Endothelial cell of hepatic sinusoid (primary cell): ENCODE measurements around the gene CLEC2L.

Experiments
- in situ Hi-C: cut with HindIII; loops from 2 replicates; pipeline ENCODE4 v1.10.0; 2017; ENCODE audit warnings: low sequenced_read_pairs

The CLEC2L gene

DNA sequence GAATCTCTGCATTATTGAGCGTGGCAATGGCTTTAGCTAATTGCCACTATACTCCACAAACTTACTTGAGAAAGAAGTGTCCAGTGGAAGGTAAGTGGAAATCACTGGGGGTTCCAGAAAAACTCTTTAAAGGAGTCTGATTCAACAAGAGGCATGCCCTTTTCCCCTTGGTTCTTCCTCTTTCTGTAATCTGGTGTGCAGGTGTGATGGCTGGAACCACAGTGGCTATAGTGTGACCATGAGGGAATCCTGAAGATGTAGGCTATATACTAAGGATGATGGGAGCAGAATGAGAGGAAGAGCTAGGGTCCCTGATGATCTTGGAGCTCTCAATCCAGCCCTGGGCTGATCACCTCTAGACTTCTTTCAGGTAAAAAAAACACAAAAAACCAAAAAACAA lies 2.0 kb upstream of the CLEC2L start:
- in situ Hi-C loops, result no loop called here

DNA sequence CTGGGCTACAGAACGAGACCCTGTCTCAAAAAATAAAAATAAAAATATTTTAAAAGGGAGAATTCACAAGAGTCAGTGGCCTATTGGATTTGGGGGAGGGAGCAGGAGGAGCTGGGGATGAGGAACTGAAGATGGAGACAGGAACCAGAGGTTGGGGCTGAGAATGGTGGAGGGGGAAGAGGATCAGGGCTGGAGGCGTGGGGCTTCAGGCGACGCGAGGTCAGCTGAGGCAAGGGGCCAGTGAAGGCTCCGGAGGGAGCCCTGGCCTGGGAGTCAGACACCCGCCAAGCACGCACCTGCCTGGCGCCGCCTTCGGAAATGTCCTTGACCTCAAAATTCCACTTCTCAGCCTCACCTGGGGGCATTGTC lies 671 bp upstream of the CLEC2L start:
- in situ Hi-C loops, result no loop called here

DNA sequence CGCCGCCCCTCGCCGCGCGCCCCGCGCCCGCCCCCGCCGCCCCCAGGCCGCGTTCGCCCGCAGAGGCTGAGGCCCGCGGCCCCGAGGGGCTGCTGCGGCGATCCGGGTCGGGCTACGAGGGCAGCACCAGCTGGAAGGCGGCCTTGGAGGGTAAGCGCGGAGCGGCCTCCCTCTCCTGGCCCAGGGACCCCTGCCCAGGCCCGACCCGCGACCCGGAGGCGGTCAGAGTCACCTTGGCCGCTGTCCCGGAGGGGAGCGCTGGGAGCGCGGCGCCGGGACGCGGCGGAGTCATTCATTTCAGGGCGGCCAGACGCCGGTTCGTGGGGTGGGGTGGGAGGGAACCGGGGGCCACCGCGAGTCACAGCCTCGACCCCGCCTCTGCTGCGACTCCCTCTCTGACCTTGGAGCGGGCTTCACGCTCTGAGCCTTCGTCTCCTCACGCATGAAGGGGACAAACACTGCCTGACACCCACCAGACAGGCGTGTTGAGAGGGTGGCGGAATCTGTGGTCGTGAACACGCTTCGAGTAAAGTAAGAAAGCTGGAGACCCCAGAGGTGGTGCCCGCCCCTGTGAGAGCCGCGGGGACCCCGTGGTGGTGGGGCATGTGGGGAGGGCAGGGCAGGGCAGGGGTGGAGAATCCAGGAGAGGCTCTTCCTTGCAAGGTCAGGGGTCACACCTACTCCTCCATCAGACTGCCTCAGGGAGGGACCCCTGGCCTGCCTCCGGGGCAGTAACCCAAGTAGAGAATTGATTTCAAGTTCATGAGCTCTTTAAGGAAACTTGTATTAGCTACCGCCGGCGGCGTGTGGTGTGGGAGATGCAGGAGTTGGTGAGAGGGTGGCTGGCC lies 707 bp downstream of the CLEC2L start:
- in situ Hi-C loops, result no loop called here

DNA sequence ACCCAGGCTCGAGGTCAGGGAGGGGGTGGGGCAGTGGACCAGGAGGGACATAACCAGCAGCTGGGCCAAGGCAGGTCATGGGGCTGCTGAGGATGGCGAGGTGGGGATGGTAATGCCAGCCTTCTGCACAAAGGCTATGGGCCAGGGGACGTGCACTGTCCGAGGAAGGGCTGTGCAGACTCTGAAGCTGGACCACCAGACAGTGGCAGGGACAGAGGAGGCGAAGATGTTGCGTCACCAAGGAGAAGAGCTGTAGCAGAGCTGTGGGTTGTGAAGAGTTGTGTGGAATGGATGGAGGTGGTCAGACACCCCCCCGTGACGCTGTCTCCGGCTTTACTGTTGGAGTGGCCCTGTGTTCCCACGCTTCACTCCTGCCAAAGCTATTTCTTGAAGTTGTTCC lies 1.8 kb downstream of the CLEC2L start:
- in situ Hi-C loops, result no loop called here

DNA sequence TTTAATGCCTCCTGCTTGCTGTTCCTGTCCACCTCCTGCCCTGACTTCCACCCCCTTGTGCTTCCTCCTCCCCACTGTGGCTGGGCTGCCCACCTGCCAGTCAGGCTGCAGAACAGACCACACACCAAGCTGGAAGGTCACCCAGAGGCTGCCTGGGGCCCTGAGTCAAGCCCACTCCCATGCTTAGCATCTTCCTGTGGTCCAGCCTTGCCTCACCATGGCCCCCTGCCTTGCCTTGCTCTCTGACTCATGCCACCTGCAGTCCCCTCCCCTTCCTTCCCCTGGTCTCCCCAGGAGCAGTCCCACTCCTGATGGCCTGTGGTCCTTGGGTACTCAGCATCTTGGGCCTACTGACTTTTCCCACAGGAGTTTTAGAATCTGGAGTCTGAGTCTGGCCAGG lies 2.3 kb downstream of the CLEC2L start:
- in situ Hi-C loops, result no loop called here

DNA sequence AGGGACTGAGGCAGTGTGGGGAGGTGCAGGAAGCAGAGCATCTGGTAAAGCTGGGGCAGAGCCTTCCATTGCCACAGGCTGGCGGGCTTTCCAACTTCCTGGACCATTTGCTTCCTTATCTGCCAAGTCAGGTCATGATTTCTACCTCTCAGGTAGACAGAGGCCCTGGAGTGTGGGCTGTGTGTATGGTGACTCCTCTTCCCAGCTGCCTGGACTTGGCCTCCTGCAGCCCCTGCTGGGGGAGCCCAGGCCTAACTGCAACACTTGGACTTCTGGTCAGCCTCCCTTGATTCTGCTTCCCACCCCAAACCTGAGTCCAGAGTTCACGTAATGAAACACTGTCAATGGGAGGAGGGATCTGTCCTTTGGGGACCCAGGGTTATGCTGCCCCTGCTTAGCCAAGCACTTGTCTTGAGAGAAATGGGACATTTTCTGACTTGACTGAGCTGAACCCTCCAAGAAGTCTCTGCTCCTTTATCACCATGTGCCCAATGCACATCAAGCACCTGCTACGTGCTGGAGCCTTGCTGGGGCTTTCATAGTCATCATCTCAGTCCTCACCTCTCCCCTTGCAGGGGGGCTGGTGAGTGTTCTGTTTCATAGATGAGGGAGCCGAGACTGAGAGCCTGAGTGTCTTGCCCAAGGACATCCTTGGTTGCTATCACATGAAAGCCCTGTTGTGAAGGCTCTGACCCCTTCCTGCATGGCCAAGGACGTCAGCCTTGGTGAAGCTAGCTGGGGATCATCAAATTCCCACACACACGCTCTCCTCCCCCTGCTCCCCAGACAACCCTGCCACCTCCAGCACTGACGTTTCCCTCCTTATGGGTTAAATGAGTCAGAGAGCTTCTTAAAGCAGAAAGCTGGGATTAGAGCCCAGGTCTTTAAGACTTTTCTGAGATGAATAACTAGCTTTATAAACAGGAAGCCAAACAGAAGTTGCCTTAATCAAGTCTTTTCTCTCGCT lies 3.4 kb downstream of the CLEC2L start:
- in situ Hi-C loops, result no loop called here

DNA sequence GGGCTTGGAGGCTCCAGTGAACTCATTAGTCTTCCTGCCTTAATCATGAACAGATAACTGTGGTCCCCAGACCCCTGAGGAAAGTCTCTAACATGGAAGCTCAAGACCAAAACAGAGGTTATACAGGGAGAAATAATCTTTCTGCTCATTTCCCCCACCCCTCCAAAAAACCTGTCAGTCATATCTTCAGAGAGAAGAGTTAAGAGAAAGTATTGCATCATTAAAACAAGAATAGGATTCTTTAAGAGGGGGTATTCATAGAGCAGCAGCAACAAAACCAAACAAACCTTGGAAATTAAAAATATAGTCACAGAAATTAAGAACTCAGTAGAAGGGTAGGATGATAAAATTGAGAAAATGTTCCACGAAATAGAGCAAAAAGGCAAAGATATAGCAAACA lies 7.6 kb downstream of the CLEC2L start:
- in situ Hi-C loops, result no loop called here

DNA sequence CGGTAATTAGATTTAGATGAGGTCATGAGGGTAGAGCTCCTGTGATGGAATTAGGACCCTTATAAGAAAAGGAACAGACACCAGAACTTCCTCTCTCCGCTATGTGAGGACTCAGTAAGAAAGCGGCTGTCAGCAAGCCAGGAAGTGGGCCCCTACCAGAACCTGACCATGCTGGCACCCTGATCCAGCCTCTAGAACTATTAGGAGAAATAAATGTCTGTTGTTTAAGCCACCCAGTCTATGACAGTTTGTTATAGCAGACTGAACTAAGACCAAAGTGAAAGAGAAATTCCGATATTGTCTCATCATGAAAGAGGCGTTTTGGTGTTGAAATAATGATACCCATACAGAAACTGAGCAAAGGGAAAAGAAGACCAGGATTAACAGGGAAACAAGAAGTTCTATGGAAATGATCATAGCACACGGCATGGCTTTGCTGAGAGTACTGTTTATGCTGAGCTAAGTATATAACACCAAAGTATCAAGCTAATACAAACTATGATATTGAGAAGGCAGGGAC lies 9.2 kb downstream of the CLEC2L start:
- in situ Hi-C loops, result no loop called here

DNA sequence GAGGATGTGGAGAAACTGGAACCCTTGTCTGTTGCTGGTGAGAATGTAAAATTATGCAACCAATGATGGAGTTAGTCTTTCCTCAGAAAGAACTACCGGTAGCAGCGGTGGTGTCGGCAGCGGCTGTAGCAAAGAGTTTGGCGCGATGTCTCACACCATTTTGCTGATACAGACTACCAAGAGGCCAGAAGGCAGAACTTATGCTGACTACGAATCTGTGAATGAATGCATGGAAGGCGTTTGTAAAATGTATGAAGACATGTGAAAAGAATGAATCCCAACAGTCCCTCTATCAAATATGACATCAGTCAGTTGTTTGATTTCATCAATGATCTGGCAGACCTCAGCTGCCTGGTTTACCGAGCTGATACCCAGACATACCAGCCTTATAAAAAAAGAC lies 10.6 kb downstream of the CLEC2L start:
- in situ Hi-C loops, result no loop called here

DNA sequence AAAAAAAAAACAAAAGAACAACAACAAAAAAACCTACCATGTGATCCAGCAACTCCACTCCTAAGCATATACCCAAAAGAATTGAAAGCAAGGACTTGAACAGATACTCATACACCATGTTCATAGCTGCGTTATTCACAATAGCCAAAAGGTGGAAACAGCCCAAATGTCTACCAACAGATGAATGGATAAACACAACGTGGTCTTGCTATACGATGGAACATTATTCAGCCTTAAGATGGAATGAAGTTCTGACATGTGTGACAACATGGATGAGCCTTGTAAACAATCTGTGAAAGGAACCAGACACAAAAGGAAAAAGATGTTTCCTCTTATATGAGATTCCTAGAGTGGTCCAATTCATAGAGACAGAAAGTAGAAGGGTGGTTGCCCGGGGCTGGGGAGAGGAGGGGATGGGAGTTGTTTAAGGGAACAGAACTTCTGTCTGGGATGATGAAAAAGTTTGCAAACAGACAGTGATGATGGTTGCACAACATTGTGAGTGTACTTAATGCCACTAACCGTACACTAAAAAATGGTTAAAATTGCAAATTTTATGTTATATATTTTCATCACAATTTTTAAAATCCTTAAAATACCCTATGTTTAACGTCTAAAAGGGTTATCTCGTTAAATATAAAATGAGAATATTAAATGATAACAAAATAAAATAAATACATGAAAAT lies 11.6 kb downstream of the CLEC2L start:
- in situ Hi-C loops, result no loop called here

DNA sequence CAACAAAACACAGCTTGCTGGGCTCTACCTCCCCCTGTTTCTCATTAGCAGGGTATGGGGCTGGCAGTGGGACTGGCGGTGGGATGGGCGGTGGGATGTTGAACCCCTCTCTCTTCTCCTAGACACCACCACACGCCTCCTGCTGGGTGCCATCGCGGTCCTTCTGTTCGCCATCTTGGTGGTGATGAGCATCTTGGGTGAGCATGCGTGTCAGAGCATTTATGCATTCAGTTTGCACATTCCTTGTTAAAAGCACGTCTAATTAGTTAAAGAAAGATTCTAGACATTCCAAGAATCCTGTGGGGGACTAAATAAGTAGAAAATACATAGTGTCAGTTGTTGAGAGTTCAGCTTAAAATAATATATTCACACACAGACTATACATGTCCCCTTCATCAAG lies 12.7 kb downstream of the CLEC2L start:
- in situ Hi-C loops, result no loop called here

DNA sequence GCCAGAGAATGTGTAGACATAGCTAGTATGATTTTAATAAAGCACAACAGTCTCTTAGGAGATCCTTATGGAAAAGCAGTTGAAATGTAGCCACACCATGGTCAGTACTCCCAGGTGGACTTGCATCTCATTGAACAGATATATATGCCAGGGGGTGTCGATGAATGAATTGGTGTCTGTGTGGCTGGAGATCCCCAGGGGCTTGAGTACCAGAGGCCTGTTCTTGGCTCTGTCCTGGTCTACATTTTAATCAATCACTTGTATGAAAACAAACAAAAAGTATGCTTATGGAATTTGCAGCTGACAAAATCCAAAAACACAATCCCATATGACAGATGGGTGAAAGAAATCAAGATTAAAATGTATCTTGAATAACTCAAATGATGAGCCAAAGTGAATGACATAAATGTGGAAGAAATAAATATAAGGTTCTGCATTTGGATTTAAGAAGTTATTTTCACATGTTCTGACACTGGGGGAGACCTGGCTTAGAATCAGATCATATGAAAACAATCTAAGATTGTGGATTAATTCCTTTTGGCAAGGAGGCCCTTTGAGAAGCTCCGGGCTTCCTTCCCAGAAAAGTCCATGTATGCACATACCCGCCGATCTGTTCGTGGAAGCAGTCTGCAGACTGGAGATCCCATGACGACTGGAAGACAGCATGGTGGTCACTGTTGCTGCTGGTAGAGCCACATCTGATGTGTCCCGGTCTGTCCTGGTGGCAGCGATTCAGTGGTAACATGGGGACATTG lies 15.6 kb downstream of the CLEC2L start:
- in situ Hi-C loops, result no loop called here

DNA sequence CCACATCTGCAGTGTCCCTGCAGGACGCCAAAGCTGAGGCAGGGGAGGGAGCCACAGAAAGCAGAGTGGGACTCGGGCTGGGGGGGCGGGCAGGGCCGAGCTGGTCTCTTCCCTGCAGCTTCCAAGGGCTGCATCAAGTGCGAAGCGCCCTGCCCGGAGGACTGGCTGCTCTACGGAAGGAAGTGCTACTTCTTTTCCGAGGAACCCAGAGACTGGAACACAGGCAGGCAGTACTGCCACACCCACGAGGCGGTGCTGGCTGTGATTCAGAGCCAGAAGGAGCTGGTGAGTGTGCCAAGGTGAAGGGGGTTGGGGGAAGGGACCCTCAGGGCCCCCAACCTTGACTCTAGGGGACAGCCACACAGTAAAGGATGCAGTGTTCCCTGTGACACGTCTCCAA lies 16.7 kb downstream of the CLEC2L start:
- in situ Hi-C loops, result no loop called here

DNA sequence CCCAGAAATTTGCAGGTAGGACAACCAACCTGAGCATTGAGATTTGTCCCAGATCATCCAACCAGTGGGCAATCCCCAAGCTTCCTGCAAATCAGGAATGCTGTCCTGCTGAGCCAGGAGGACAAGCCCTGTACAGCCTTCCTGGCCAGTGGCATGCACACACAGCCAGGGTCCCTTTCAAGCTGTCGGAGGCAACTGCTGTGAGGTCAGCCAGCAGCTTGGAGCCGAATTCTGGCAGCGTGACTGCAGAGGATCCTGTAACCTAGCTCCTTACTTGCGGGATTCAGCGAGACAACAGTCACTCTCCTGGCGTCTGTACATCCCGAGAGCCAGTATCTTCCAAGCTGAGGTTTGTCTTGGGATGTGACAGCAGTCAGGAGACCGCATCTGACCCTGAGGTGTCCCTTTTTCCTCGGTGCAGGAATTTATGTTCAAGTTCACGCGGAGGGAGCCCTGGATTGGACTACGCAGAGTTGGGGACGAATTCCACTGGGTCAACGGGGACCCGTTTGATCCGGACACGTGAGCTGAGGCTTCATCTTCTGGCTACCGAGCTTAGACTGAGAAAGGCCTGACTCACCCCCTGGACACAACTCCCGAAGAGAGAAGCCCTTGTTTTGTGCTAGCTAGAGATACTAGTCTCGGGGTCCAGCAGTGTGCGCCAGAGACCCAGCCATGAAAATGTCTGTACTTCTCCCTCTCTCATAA lies 18.3 kb downstream of the CLEC2L start:
- in situ Hi-C loops, result no loop called here

DNA sequence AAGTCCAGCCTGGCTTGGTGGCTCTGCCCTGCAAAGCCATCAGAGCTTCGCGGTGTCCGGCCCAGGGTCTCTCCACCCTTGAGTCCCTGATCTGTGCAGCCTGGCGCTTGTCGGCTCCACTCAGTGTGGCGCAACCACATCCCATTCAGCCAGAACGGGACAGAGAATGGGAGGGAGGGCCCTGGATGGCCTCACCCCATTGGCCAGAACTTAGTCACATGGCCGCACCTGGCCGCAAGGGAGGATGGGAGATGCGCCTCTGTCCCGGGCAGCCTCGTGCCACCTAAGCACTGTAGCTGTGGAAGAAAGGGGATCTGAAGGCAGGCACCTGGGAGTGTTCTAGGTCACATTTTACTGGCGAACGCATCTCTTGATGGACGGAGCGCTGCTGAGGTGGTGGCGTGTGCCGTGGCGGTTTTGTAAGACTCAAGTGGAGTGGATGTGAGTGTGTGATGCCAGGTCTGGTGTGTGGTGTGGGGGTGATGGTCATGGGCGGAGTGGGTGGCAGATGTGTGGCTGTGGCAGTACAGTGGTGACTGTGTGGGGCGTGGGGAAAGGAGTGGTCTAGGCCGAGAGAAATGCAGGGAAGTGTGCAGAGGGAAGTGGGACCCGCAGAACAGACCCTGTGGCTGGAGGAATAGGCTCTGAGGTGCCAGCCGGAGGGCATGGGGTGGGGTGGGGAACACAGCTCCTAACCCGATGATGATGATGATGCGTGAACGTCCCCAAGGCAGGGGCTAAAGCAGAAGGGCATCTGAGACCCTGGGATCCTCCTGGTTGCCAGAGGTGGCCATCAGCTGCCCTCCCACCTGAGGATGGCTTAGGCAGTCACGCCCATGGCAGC lies 19.0 kb downstream of the CLEC2L start:
- in situ Hi-C loops, result no loop called here

DNA sequence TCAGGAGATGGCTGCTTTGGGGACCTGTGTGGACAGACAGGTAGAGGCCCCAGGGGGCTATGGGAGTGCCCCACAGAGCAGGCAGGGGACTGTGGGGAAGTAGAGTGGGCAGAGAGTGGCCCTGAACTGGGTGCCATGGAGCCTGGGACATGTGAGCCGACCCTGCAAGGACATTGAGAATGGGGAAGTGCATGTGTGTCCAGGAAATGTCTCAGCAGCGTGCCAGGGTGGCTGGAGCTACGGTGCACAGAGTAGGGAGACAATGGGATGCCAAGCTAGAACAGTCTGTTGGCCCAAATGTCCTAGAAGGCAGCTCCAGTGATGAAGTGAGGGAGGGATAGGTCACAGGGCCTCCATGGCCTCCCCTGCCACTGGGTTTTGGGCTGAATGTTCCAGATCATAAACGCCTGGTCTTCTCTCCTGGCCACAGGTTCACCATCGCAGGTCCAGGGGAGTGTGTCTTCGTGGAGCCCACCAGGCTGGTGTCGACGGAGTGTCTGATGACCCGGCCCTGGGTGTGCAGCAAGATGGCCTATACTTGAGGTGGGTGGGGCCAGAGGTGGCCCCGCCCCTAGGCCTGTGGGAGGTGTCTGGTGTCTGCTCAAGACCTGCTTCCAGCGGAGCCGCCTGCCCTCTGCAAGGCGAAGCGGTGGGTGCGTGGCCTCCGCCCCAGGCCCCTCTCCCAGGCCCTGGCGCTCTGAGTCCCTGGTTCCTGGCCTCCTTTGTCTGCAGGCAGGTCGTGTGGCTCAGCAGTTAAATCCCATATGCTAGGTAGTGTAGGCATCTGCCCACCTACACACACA lies 20.5 kb downstream of the CLEC2L start:
- in situ Hi-C loops, result no loop called here

DNA sequence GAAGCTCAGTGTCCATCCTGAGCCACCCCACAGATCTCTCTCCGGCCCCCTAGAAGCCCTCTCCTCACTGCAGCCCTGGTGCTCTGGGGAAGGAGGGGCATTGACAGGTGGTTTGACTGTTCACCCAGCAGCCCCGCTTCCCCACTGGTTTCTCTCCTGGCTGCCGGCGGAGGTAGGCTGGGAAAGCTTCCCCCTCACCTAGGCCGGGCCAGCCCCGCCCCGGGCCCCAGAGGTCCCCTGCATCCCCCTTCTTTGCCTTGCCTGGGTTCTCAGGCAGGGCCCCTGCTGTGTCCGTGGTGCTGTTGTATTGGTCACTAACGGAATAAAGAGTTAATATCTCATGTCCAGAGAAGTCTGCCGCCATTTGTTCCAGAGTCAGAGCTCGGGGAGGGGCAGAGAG lies 21.2 kb downstream of the CLEC2L start:
- in situ Hi-C loops, result loop anchor here (5.0 kb wide), 1 partner anchor 37 kb away; no protein-coding TSS in a partner anchor
